OCI-LY1 (cell line): Measurements from ENCODE around the gene PRPS1.

Source experiments
- CTCF ChIP-seq: fragments of 200-600 bp; sonication (generic), shearing (Covaris generic); IDR thresholded peaks from 2 replicates; pipeline ENCODE4 v1.5.1; 2017; ENCODE audit warnings: mild to moderate bottlenecking, antibody characterized with exemption, low read length, moderate library complexity, mixed read lengths
- EZH2 ChIP-seq: fragments of 200-600 bp; sonication (generic), shearing (Covaris generic); IDR thresholded peaks from 2 replicates; pipeline ENCODE4 v1.8.0; 2017; ENCODE audit warnings: borderline replicate concordance, mixed run types, mild to moderate bottlenecking, antibody characterized with exemption, low read length, moderate library complexity, mixed read lengths

DNA sequence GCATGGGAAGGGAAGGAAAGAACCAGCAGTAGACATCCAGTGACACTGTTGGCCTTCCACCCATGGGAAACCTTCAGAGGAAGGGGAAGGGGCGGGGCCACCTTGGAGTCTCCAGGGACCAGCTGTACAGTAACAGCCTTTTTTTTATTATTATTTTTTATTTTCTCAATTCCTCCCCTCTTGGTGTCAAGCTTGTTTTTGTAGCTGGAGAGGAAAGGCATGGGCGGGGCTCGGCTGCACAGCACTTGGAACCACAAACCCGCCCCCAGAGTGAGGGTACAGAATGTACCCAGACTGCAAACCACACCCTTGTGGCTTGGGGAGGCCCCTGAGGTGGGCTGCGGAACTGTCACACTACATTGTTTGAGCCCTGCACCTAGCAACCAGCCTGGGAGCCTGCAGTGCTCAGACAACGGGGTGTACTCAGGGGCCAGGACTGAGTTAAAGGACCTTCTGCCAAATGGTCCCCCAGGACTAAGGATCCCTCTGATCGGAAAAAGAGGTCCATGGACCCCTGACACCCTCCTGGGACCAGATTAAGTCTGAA, 45.7 kb downstream of the PRPS1 start:
- TF ChIP-seq CTCF (no peak), EZH2 (no peak)
